ENCODE results near the gene PPID. TPM values are rescaled to one million over a fixed set of nuclear protein-coding genes. Genes with fewer than 3 reads are reported as not detected.

Gene PPID
- total and polyA plus RNA-seq, 9 of the 15 experiments (the other 6 are each of a cell fraction or from before 2014, with no cell fraction given), result 46.5 to 160 (median 98.6) TPM

- TF ChIP-seq RNF219 (CRISPR knock-in tag; IDR thresholded peaks at IDR 0.05) (no peak), ZC3H4 (CRISPR knock-in tag; IDR thresholded peaks at IDR 0.05; ENCODE audit: borderline replicate concordance) (no peak), CEBPG (CRISPR knock-in tag; IDR thresholded peaks at IDR 0.05) (no peak), CEBPG (tag; conservative IDR thresholded peaks at IDR 0.05 in 1 of 2, IDR thresholded peaks at IDR 0.05 in 1 of 2) (0 out of 4 replicates have a peak, but pooled peaks of 1 of the 2 experiments have one; percentile 14), SMAD1 (IDR thresholded peaks at IDR 0.05; ENCODE audit: low read depth, low read length, partially characterized antibody) (no peak), ZNF197 (CRISPR knock-in tag; IDR thresholded peaks at IDR 0.05; ENCODE audit: low read depth) (no peak), CREM (IDR thresholded peaks at IDR 0.05; ENCODE audit: low read depth) (no peak), MEIS2 (IDR thresholded peaks at IDR 0.05; ENCODE audit: partially characterized antibody) (peak; percentile 24), HINFP (tag; conservative IDR thresholded peaks at IDR 0.05; ENCODE audit: low read depth) (no peak), IFI16 (CRISPR knock-in tag; IDR thresholded peaks at IDR 0.05) (no peak), ZNF75A (CRISPR knock-in tag; IDR thresholded peaks at IDR 0.05) (no peak), HMBOX1 (IDR thresholded peaks at IDR 0.05) (peak; percentile 48; the same call in 1 of the 2 replicates), CEBPB (tag; IDR thresholded peaks at IDR 0.05) (peak; percentile 52; the same call in 1 of the 2 replicates), ZNF174 (CRISPR knock-in tag; IDR thresholded peaks at IDR 0.05) (no peak), ZNF740 (CRISPR knock-in tag; IDR thresholded peaks at IDR 0.05) (no peak), ZNF740 (tag; IDR thresholded peaks at IDR 0.05) (no peak), MAZ (CRISPR knock-in tag; conservative IDR thresholded peaks at IDR 0.05 in 1 of 2, IDR thresholded peaks at IDR 0.05 in 1 of 2) (no peak), ZKSCAN3 (CRISPR knock-in tag; IDR thresholded peaks at IDR 0.05) (no peak), HOXB6 (CRISPR knock-in tag; IDR thresholded peaks at IDR 0.05; ENCODE audit: borderline replicate concordance) (no peak), ZNF511 (CRISPR knock-in tag; IDR thresholded peaks at IDR 0.05) (no peak), MCM7 (IDR thresholded peaks at IDR 0.05) (no peak), ZNF696 (CRISPR knock-in tag; conservative IDR thresholded peaks at IDR 0.05) (no peak)
These were observed 43.3 kb upstream of the PPID start (continued) for GRCh38 chr4:158766434-158767044.
